SK-N-MC (cell line): Measurements from ENCODE around the gene KRTAP22-2.

Experiments
- EZH2 ChIP-seq: fragments of 200-600 bp; sonication (generic); IDR thresholded peaks from one replicate; pipeline ENCODE4 v1.6.1; 2017; ENCODE audit warnings: antibody characterized with exemption
- FOXP2 ChIP-seq: optimal IDR thresholded peaks from 2 replicates; pipeline ENCODE3; 2011; ENCODE audit warnings: mild to moderate bottlenecking, moderate library complexity; ENCODE audit not compliant: insufficient read depth; ENCODE audit errors: extremely low read length, control extremely low read depth

DNA sequence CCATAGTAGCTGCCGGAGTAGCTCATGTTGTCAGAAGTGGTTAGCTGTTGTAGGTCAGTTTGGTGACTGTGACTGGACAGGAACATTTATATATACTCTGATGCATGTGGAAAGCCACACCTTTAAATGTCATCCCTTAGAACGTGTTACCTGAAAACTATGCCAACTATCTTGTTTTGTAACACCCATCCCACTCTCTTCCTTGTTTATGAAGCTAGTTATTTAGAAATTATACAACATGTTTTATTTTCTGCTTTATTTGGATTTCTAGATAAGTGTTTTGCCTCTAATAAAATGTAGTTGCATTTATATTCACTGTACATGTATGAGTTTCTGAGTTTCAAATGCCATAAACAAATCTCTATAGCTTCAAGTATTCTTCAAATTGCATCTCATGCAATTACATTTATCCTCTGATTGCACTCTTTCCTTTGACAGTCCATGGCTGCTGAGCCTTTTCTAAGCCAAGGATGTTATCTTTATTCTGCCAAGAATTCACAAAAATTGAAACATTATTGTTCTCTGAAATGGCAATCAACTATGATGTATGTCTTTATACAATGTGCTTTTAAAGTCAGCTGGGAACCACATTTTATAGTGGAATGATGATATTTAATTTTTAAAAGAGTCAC is 28.8 kb downstream of the KRTAP22-2 start, which contains the start of gene KRTAP19-7:
- TF ChIP-seq EZH2 (no peak), FOXP2 (no peak)
